K562 (cell line): ENCODE data around the gene MPC2. TPM values are rescaled to one million over a fixed set of nuclear protein-coding genes. Genes with fewer than 3 reads are reported as not detected.
A peak's percentile ranks its signal among the peaks of the same experiment; 100 is the strongest.

Experiments
- GATAD2B ChIP-seq: fragments of 450-650 bp; IDR thresholded peaks from 2 replicates; pipeline ENCODE4 v1.6.1; 2017; ENCODE audit warnings: mild to moderate bottlenecking, borderline replicate concordance
- KDM1A ChIP-seq, 2 experiments: fragments of 450-650 bp; IDR thresholded peaks; 2 replicates each; pipeline ENCODE4 v1.6.1; 2016; ENCODE audit warnings: mild to moderate bottlenecking in 2 of 2
- MAFF ChIP-seq: IDR thresholded peaks from 2 replicates; pipeline ENCODE4 v1.6.1; 2012; ENCODE audit warnings: low read length, improper control_type of control experiment
- MTA1 ChIP-seq: fragments of 450-650 bp; IDR thresholded peaks from 2 replicates; pipeline ENCODE4 v1.6.1; 2017; ENCODE audit warnings: borderline replicate concordance
- OTX1 ChIP-seq: fragments of 450-650 bp; formaldehyde crosslinking; IDR thresholded peaks from 2 replicates; pipeline ENCODE4 v1.4.0; 2022; ENCODE audit warnings: mild to moderate bottlenecking
- PCBP2 ChIP-seq: fragments of 200-400 bp; formaldehyde crosslinking; IDR thresholded peaks from 2 replicates; pipeline ENCODE4 v1.6.1; 2018; ENCODE audit warnings: low read length, low read depth, mild to moderate bottlenecking, moderate library complexity; ENCODE audit not compliant: poor library complexity, severe bottlenecking
- PHF8 ChIP-seq: fragments of 200-600 bp; sonication (generic); IDR thresholded peaks from 2 replicates; pipeline ENCODE4 v1.6.1; 2012; ENCODE audit warnings: mixed run types, mild to moderate bottlenecking, inconsistent platforms, low read length, moderate library complexity, borderline replicate concordance
- POLR2A ChIP-seq: fragments of 450-650 bp; conservative IDR thresholded peaks from 2 replicates; pipeline ENCODE4 v1.6.1; 2016
- POLR2AphosphoS2 ChIP-seq: IDR thresholded peaks from 2 replicates; pipeline ENCODE4 v1.6.1; 2012; ENCODE audit warnings: low read length, improper control_type of control experiment
- RBFOX2 ChIP-seq: fragments of 200-400 bp; formaldehyde crosslinking; IDR thresholded peaks from 2 replicates; pipeline ENCODE4 v1.6.1; 2017; ENCODE audit warnings: low read depth, mild to moderate bottlenecking, low read length, moderate library complexity
- RBM14 ChIP-seq: fragments of 200-400 bp; formaldehyde crosslinking; IDR thresholded peaks from 2 replicates; pipeline ENCODE4 v1.6.1; 2018; ENCODE audit warnings: low read depth, mild to moderate bottlenecking, low read length, moderate library complexity, borderline replicate concordance; ENCODE audit not compliant: insufficient read depth
- RBM39 ChIP-seq: fragments of 200-400 bp; formaldehyde crosslinking; optimal IDR thresholded peaks from 2 replicates; pipeline ENCODE3; 2018; ENCODE audit warnings: low read depth, low read length
- SFPQ ChIP-seq: fragments of 200-400 bp; formaldehyde crosslinking; IDR thresholded peaks from 2 replicates; pipeline ENCODE4 v1.6.1; 2017; ENCODE audit warnings: mild to moderate bottlenecking, low read depth, low read length, moderate library complexity
- TBL1XR1 ChIP-seq, 2 experiments: IDR thresholded peaks; 2 replicates each; pipeline ENCODE4 v1.6.1; 2012; ENCODE audit warnings: improper control_type of control experiment in 2 of 2, low read length in 2 of 2, mild to moderate bottlenecking in 1 of 2
- TEAD2 ChIP-seq: fragments of 450-650 bp; IDR thresholded peaks from 2 replicates; pipeline ENCODE4 v1.6.1; 2016; ENCODE audit warnings: missing genetic modification characterization, control low read depth, missing compliant biosample characterization
- TOE1 ChIP-seq, 2 experiments: fragments of 450-650 bp in 1 of 2; sonication (generic) in 1 of 2; formaldehyde crosslinking in 1 of 2; IDR thresholded peaks; 2 replicates each; pipeline versions ENCODE4 v1.7.1 to v1.8.0; 2016 to 2022; ENCODE audit warnings: borderline replicate concordance in 2 of 2, mild to moderate bottlenecking in 2 of 2, antibody characterized with exemption in 1 of 2, inconsistent platforms in 1 of 2, low read depth in 1 of 2, missing genetic modification reagents in 1 of 2, moderate library complexity in 1 of 2
- YY1 ChIP-seq, 3 experiments: IDR thresholded peaks; 2 replicates each; pipeline ENCODE4 v1.6.1; 2011; ENCODE audit warnings: low read length in 2 of 3, mild to moderate bottlenecking in 2 of 3, moderate library complexity in 2 of 3, borderline replicate concordance in 1 of 3, control low read depth in 1 of 3, low read depth in 1 of 3; ENCODE audit not compliant: insufficient read depth in 3 of 3, insufficient replicate concordance in 2 of 3, control insufficient read depth in 1 of 3, insufficient read length in 1 of 3; ENCODE audit errors: extremely low read depth in 1 of 3
- ZBTB1 ChIP-seq: sonication (generic); formaldehyde crosslinking; IDR thresholded peaks from 2 replicates; pipeline ENCODE4 v1.8.1; 2023; ENCODE audit warnings: missing genetic modification reagents, low read depth, mild to moderate bottlenecking, borderline replicate concordance
- ZBTB8A ChIP-seq: fragments of 450-650 bp; IDR thresholded peaks from 2 replicates; pipeline ENCODE4 v1.6.1; 2018; ENCODE audit warnings: mild to moderate bottlenecking, moderate library complexity; ENCODE audit not compliant: partially characterized antibody
- ZC3H11A ChIP-seq: IDR thresholded peaks from 2 replicates; pipeline ENCODE4 v1.6.1; 2012; ENCODE audit warnings: low read depth, low read length, improper control_type of control experiment
- ZNF197 ChIP-seq: fragments of 200-800 bp; sonication (Bioruptor generic); IDR thresholded peaks from 2 replicates; pipeline ENCODE4 v1.6.1; 2016; ENCODE audit warnings: low read depth, missing genetic modification characterization, missing compliant biosample characterization
- ZNF639 ChIP-seq, 2 experiments: fragments of 200-800 bp in 1 of 2; sonication (Bioruptor generic) in 1 of 2; sonication (generic) in 1 of 2; formaldehyde crosslinking in 1 of 2; IDR thresholded peaks in 1 of 2; conservative IDR thresholded peaks in 1 of 2; 2 replicates each; pipeline versions ENCODE4 v1.5.0 to v1.6.1; 2016 to 2020; ENCODE audit warnings: missing compliant biosample characterization in 1 of 2, missing genetic modification characterization in 1 of 2, missing genetic modification reagents in 1 of 2
- ZNF695 ChIP-seq: fragments of 450-650 bp; formaldehyde crosslinking; IDR thresholded peaks from 2 replicates; pipeline ENCODE4 v1.4.0; 2020; ENCODE audit warnings: mild to moderate bottlenecking, moderate library complexity
- polyA plus RNA-seq, 8 experiments: library from polyadenylated mRNA; depleted of rRNA in 4 of 8; stranded (reverse) in 5 of 8; unstranded in 3 of 8; fragments of >200 nt; fragmentation: Nextera tagmentation in 2 of 8; fragmentation: Illumina TruSeq in 1 of 8; extraction: Ambion mirVana in 2 of 8; extraction: Trizol in 1 of 8; gene quantifications; 2 replicates each; pipeline versions ENCODE4 v1.2.1 to v1.2.3, GENCODE V29; 2011 to 2014; ENCODE audit warnings: inconsistent platforms in 1 of 8, missing spikeins in 1 of 8
- total RNA-seq, 7 experiments: library from RNA; depleted of rRNA in 6 of 7; stranded (reverse); fragments of >200 nt in 6 of 7; fragmentation: Illumina TruSeq in 2 of 7; extraction: Trizol in 2 of 7; gene quantifications; 2 replicates each; pipeline versions ENCODE4 v1.2.1 to v1.2.3, GENCODE V29; 2011 to 2021; ENCODE audit warnings: low replicate concordance in 1 of 7
- TF ChIP-seq, protein P1 (sequence below): fragments of 250-450 bp; sonication (Bioruptor Pico); IDR thresholded peaks from 2 replicates; pipeline ENCODE4 v1.4.0; 2020; ENCODE audit warnings: borderline replicate concordance

Gene MPC2
- total and polyA plus RNA-seq, 9 of the 15 experiments (the other 6 are each of a cell fraction or from before 2014, with no cell fraction given): 70.7 to 179 (median 144) TPM

- TF ChIP-seq SFPQ: no peak
- TF ChIP-seq MTA1: no peak
- no peak for TF ChIP-seq RBFOX2
- no peak for TF ChIP-seq POLR2AphosphoS2
- no peak for TF ChIP-seq YY1 (IDR thresholded peaks at IDR 0.05; ENCODE audit: borderline replicate concordance in 1 of 3, control insufficient read depth in 1 of 3, extremely low read depth in 1 of 3, insufficient read depth in 3 of 3, insufficient read length in 1 of 3, insufficient replicate concordance in 2 of 3, low read depth in 1 of 3, low read length in 2 of 3)
- peak; percentile 87; the same call in 1 of the 2 replicates for TF ChIP-seq GATAD2B
- TF ChIP-seq TOE1 (IDR thresholded peaks at IDR 0.05; ENCODE audit: borderline replicate concordance): no peak
- TF ChIP-seq TOE1 (CRISPR knock-in tag; IDR thresholded peaks at IDR 0.05; ENCODE audit: borderline replicate concordance, low read depth): no peak
- no peak for TF ChIP-seq RBM14
- TF ChIP-seq RBM39: no peak
- TF ChIP-seq KDM1A (IDR thresholded peaks at IDR 0.05): no peak
- no peak for TF ChIP-seq TEAD2 (tag)
- TF ChIP-seq ZNF639 (CRISPR knock-in tag; conservative IDR thresholded peaks at IDR 0.05 in 1 of 2, IDR thresholded peaks at IDR 0.05 in 1 of 2): 0 out of 4 replicates have a peak, but pooled peaks of 1 of the 2 experiments have one; percentile 28
- no peak for TF ChIP-seq OTX1 (CRISPR knock-in tag)
- TF ChIP-seq ZBTB8A: no peak
- TF ChIP-seq ZNF197 (CRISPR knock-in tag): no peak
- TF ChIP-seq MAFF: peak; percentile 89
- TF ChIP-seq ZBTB1 (CRISPR knock-in tag): no peak
- no peak for TF ChIP-seq PCBP2
- TF ChIP-seq POLR2A: no peak
- TF ChIP-seq ZNF695: no peak
- TF ChIP-seq ZC3H11A: no peak
- no peak for TF ChIP-seq TBL1XR1 (IDR thresholded peaks at IDR 0.05; ENCODE audit: low read length in 2 of 2)
- TF ChIP-seq PHF8: no peak
- TF ChIP-seq, protein P1, sequence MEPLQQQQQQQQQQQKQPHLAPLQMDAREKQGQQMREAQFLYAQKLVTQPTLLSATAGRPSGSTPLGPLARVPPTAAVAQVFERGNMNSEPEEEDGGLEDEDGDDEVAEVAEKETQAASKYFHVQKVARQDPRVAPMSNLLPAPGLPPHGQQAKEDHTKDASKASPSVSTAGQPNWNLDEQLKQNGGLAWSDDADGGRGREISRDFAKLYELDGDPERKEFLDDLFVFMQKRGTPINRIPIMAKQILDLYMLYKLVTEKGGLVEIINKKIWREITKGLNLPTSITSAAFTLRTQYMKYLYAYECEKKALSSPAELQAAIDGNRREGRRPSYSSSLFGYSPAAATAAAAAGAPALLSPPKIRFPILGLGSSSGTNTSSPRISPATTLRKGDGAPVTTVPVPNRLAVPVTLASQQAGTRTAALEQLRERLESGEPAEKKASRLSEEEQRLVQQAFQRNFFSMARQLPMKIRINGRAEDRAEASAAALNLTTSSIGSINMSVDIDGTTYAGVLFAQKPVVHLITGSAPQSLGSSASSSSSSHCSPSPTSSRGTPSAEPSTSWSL (CRISPR knock-in tag): no peak
These were observed 8.4 kb downstream of the MPC2 start (continued) for GRCh38 chr1:167928457-167928852.
